Fibroblast of skin of left biceps (primary cell): ENCODE measurements around the gene TNRC18.
"Not testable (repeated sequence)": the region's sequence is repeated elsewhere in the genome, so short reads cannot be mapped to it uniquely, and the experiment has no call there.

Experiments used
- DNase-seq, 2 experiments: peaks; one replicate each; pipeline ENCODE4 v3.0.0-alpha.2; 2013; ENCODE audit warnings: low read depth in 2 of 2

Gene TNRC18

DNA sequence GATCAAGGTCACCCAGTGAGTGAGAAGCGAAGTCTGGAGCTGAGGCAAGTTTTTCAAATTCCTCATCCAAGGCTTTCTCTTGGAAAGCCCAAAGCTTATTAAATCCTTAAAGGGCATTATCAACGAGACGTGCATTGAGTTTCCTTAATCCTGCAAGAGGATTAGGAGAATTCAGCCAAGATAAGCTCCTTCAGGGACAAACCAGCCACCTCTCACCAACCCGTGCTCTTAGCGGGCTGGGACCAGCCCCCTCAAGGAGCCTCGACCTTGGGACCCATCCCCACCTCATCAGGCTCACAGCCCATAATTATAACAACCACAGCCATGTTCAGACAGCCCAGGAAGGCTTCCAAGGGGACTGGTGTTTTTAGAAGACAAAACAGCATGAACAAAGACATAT, 152.8 kb downstream of the TNRC18 start:
- no peak for DNase-seq

DNA sequence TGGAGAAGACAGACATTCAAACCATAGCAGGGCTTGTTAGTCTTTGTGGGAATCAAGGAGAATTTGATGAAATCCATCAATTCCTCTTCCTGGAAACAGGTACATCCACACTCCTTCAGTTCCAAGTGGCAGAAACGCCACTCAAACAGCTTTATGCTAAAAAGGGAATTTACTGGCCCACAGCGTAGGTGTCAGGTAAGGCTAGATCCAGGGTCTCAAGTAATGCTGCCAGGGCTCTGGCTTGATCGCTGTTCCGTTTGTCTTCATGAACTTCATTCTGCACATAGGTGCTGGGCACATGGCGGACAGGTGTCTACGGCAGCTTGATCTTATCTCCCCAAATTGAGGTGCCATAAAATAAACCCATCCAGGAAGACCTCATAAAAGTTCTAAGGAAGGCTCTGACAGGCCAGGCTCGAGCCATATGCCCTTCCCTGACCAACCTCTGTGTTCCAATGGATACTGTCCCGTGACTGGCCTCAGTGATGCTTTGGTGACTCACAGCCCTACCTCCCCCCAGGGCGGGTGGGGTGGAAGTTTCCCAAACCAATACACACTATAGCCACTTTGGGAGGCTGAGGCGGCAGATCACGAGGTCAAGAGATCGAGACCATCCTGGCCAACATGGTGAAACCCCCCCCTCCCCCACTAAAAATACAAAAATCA, 153.5 kb downstream of the TNRC18 start:
- not testable (repeated sequence) for DNase-seq

DNA sequence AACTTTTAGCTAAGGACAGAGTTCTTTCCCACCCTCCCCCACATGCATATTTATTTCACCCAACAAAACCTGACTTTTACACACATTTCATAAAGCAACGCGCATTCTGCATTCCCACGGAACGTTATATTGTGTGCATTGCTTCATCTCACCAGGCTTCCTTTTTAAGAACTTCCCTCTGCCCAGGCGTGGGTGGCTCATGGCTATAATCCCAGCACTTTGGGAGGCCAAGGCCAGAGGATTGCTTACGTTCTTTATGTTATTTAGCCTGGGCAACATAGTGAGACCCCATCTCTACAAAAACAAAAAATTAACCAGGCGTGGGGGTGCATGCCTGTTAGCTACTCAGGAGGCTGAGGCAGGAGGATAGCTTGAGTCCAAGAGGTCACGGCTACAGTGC, 155.8 kb downstream of the TNRC18 start:
- not testable (repeated sequence) for DNase-seq

DNA sequence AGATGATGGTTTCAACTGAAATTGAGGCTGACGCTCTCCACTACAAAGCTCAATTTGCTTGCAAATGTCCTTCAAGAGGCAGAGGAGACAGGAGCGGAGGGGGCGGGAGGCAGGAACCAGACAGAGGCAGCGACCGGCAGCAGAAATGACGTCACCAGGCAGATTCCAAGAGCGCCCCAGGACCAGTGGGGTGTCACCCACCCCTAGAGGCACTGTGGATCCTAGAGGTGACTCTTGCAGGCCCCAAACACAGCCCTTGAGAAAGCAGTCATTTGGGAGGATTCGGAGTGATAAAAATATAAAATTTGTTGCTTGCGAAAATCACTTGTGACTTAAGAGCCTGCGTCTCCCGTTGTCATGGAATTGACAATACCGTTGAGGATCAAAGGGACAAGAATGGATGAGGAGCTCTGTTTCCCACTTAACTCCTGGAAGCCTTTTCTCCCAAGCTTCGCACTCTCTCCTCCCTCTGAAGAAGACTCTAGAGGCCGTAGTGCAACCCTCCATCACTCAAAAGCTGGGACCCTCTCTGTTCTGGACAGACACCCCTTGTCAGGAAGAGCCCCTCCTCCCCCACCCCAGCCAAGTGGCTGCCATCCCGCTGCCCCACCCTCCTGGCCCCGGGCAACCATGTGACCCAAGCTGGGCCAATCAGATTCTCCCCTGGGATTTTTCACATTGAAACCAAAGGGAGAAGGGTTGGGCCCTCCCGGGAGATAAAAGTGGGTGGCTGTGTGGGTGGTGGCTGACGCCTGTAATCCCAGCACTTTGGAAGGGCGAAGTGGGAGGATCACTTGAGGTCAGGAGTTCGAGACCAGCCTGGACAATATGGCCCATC, 157.2 kb downstream of the TNRC18 start:
- no peak for DNase-seq

DNA sequence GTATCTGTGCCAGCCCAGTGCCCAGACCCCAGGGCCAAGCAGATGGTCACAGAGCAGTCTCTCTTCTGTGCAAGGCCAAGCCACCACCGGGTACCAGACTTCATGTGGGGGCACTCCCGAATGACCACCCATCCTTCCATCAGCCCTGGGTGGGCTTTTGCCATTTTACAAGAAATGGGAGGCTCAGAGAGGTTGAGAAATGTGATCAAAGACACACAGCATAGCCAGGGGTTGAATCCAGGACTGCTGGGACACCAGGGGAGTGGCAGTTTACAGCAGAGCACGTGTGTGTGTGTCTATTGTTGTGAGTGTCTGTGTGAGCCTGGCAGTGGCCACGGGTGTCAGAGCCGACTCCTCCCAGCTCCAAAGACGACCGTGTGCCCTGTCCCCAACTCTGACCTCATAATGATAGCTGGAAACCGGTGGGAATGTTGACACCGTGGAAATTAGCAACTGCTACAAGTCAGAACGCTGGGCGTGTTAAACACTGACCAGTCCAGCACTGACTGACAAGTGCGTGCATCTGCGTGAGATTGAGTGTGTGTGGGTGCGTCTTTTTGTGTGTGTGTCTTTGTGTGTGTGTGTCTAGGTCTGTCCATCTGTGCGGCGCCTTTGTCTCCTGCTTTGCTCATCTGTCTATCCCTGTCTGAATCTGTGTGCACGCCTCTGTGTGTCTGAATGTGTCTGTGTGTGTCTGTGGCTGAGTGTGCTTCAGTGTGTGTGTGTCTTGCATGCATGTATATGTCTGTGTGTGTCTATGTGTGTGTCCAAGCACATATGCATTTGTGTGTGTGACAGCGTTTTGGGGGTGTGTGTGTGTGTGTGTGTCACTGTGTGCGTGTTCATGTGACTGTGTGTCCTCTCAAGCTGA, 158.1 kb downstream of the TNRC18 start:
- DNase-seq = no peak

DNA sequence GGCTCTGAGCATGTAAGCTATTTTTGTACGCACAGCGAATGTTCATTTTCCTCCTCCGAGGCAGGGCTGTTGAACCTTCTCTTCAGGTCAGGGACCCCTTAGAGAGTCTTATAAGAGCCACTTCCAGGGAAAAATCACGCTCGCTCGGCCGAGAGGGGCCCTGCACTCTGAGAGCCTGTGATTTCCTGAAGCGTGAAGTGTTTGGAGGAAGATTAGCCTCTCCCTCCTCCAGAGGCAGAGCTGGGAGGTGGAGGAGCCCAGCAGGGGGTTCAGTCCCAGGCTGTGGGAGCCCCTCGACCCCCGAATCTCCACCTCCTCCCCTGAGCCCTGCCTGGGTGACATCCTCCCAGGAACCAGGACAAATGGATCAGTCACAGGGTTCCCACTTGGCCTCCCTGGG, 160.6 kb downstream of the TNRC18 start:
- DNase-seq = not testable (repeated sequence)

DNA sequence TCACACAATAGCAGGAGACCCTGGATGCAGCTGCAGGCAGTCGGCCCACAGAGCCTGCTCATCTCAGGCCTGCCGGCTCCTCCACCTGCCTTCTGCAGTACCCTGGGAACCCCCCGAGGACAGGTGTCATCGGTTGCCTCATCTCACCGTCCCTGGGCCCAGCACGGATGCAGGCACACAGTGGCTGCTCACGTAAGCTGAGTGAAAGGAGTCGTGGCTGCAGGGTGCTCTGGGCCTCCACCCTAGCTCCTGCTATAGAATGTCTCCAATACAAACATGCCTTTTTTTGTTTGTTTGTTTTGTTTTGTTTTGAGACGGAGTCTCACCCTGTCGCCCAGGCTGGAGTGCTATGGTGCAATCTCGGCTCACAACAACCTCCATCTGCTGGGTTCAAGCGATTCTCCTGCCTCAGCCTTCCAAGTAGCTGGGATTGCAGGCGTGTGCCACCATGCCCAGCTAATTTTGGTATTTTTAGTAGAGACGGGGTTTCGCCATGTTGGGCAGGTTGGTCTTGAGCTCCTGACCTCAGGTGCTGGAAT, 163.0 kb downstream of the TNRC18 start:
- not testable (repeated sequence) for DNase-seq
